Cardiac muscle cell (in vitro differentiated cells and primary cell): ENCODE results near the gene PCBD2. TPM values are rescaled to one million over a fixed set of nuclear protein-coding genes. Genes with fewer than 3 reads are reported as not detected.

Experiments used
- polyA plus RNA-seq: library from polyadenylated mRNA; unstranded; fragments of >200 nt; fragmentation: Nextera tagmentation; extraction: Ambion mirVana; gene quantifications from 2 replicates; pipeline ENCODE4 v1.2.1, GENCODE V29; 2016
- total RNA-seq: library from RNA; depleted of rRNA; stranded (reverse); fragments of >200 nt; gene quantifications from 2 replicates; pipeline ENCODE4 v1.2.3, GENCODE V29; 2016

PCBD2 gene
- total and polyA plus RNA-seq, 2 experiments from 2014 or later = 9.8 to 15.3 TPM

Other genes starting within 250 kb of the PCBD2 start
- 27.2 and 42.4 TPM in 2 replicates for gene CAMLG, start 166.6 kb upstream of the PCBD2 start, total RNA-seq
- gene CAMLG, start 166.6 kb upstream of the PCBD2 start, polyA plus RNA-seq = 22.7 and 28.4 TPM in 2 replicates
- gene DDX46, start 146.4 kb upstream of the PCBD2 start, total RNA-seq = 16.1 and 25.9 TPM in 2 replicates
- gene DDX46, start 146.4 kb upstream of the PCBD2 start, polyA plus RNA-seq = 20.0 and 24.2 TPM in 2 replicates
- gene C5orf24, start 59.2 kb upstream of the PCBD2 start, total RNA-seq = 57.4 and 57.9 TPM in 2 replicates
- 49.5 and 62.5 TPM in 2 replicates for gene C5orf24, start 59.2 kb upstream of the PCBD2 start, polyA plus RNA-seq
- 184 and 200 TPM in 2 replicates for gene TXNDC15, start 30.8 kb upstream of the PCBD2 start, total RNA-seq
- gene TXNDC15, start 30.8 kb upstream of the PCBD2 start, polyA plus RNA-seq = 69.4 and 73.5 TPM in 2 replicates
- 0.07 TPM in 1 of 2 replicates, not detected in the other for gene CATSPER3, start 62.8 kb downstream of the PCBD2 start, total RNA-seq
- 0.26 and 1.6 TPM in 2 replicates for gene CATSPER3, start 62.8 kb downstream of the PCBD2 start, polyA plus RNA-seq
- 0.07 TPM in 1 of 2 replicates, not detected in the other for gene PITX1, start 129.1 kb downstream of the PCBD2 start, total RNA-seq
- 0.35 and 0.80 TPM in 2 replicates for gene PITX1, start 129.1 kb downstream of the PCBD2 start, polyA plus RNA-seq